PC-3 (cell line): ENCODE measurements around the gene RAN. TPM values are rescaled to one million over a fixed set of nuclear protein-coding genes. Genes with fewer than 3 reads are reported as not detected.

Source experiments
- ATAC-seq: fragments of 200-7000 bp; cut with Tn5 transposase; 2 replicates; pipeline ENCODE4 v1.9.1; 2020; ENCODE audit warnings: mild to moderate bottlenecking, moderate library complexity
- Bru-seq: library from RNA; stranded (reverse); fragments of 400-500 nt; gene quantifications from one replicate; lab custom pipeline; 2021; lab: Mats Ljungman, UMichigan
- BruChase-seq, 2 experiments: library from RNA; stranded (reverse); fragments of 400-500 nt; gene quantifications; one replicate each; lab custom pipeline; 2021; lab: Mats Ljungman, UMichigan
- BruUV-seq: library from RNA; stranded (reverse); fragments of 400-500 nt; replicated peaks from 2 replicates; lab custom pipeline; 2021; lab: Mats Ljungman, UMichigan
- CTCF ChIA-PET: fragments of 300-600 bp; sonication (Branson Sonifier 250); formaldehyde crosslinking; loops from one replicate; lab custom pipeline; 2022; ENCODE audit warnings: antibody characterized with exemption; lab: Charles Lee
- POLR2A ChIA-PET: fragments of 300-600 bp; sonication (Branson Sonifier 250); formaldehyde crosslinking; loops from one replicate; lab custom pipeline; 2022; ENCODE audit warnings: antibody characterized with exemption; ENCODE audit not compliant: unreplicated experiment; lab: Charles Lee
- DNase-seq: peaks from one replicate; pipeline ENCODE4 v3.0.0-alpha.2; 2015
- H2AFZ ChIP-seq: fragments of 300-600 bp; sonication (generic); 2 replicates; pipeline ENCODE4 v1.6.0; 2016; ENCODE audit warnings: antibody characterized with exemption, low read length
- H3F3A ChIP-seq: fragments of 300-600 bp; sonication (generic); one replicate; pipeline ENCODE4 v1.6.0; 2017; ENCODE audit warnings: antibody characterized with exemption, low read length, control low read depth, mild to moderate bottlenecking; ENCODE audit not compliant: unreplicated experiment
- H3K27ac ChIP-seq: fragments of 300-600 bp; sonication (generic); 2 replicates; pipeline ENCODE4 v1.5.1; 2016; ENCODE audit warnings: mild to moderate bottlenecking, low read length
- H3K27me3 ChIP-seq: fragments of 300-600 bp; sonication (generic); 2 replicates; pipeline ENCODE4 v1.6.1; 2016; ENCODE audit warnings: low read length, mixed read lengths
- H3K36me3 ChIP-seq: fragments of 300-600 bp; sonication (generic); 2 replicates; pipeline ENCODE4 v1.6.1; 2016; ENCODE audit warnings: low read depth, mixed run types, low read length, mixed read lengths
- H3K4me1 ChIP-seq: fragments of 300-600 bp; sonication (generic); 2 replicates; pipeline ENCODE4 v1.5.1; 2016; ENCODE audit warnings: low read length; ENCODE audit not compliant: insufficient read depth
- H3K4me2 ChIP-seq: fragments of 300-600 bp; sonication (generic); 2 replicates; pipeline ENCODE4 v1.6.0; 2016; ENCODE audit warnings: low read length
- H3K4me3 ChIP-seq: fragments of 300-600 bp; sonication (generic); 2 replicates; pipeline ENCODE4 v1.5.1; 2016; ENCODE audit warnings: mild to moderate bottlenecking, low read length, mixed read lengths
- H3K79me2 ChIP-seq: fragments of 300-600 bp; sonication (generic); 2 replicates; pipeline ENCODE4 v1.6.1; 2017; ENCODE audit warnings: low read length, mixed read lengths
- H3K9ac ChIP-seq: fragments of 300-600 bp; sonication (generic); 2 replicates; pipeline ENCODE4 v1.6.0; 2016; ENCODE audit warnings: mild to moderate bottlenecking, low read length
- H3K9me2 ChIP-seq: fragments of 300-600 bp; sonication (generic); replicated peaks from 2 replicates; pipeline ENCODE4 v1.6.1; 2016; ENCODE audit warnings: mixed run types, low read length, mixed read lengths
- H3K9me3 ChIP-seq: fragments of 300-600 bp; sonication (generic); 2 replicates; pipeline ENCODE4 v1.6.1; 2016; ENCODE audit warnings: low read length, mixed read lengths
- H4K20me1 ChIP-seq: fragments of 300-600 bp; sonication (generic); 2 replicates; pipeline ENCODE4 v1.6.1; 2016; ENCODE audit warnings: low read length, mixed read lengths
- EZH2 ChIP-seq: fragments of 300-600 bp; sonication (generic); IDR thresholded peaks from one replicate; pipeline ENCODE4 v1.6.1; 2017; ENCODE audit warnings: antibody characterized with exemption, mild to moderate bottlenecking, low read length; ENCODE audit not compliant: unreplicated experiment
- EZH2phosphoT487 ChIP-seq: fragments of 300-600 bp; sonication (generic); IDR thresholded peaks from 2 replicates; pipeline ENCODE4 v1.6.1; 2018; ENCODE audit warnings: mild to moderate bottlenecking, antibody characterized with exemption, low read length, borderline replicate concordance
- intact Hi-C: fragments of 100-400 bp; cut with micrococcal nuclease; formaldehyde crosslinking; loops from 2 replicates; pipeline ENCODE4 v1.9.0; 2023
- long read RNA-seq: library from polyadenylated mRNA; unstranded; transcript quantifications from one replicate; pipeline ENCODE4 v2.0.0, GENCODE V29; 2021; ENCODE audit not compliant: unreplicated experiment
- total RNA-seq: library from RNA; depleted of rRNA; stranded (reverse); fragments of >200 nt; gene quantifications from 2 replicates; pipeline ENCODE4 v1.2.3, GENCODE V29; 2014; rRNA removed
- TF ChIP-seq, protein P1 (sequence below): fragments of 300-600 bp; sonication (generic); conservative IDR thresholded peaks from 2 replicates; pipeline ENCODE4 v1.5.1; 2017; ENCODE audit warnings: antibody characterized with exemption, low read depth, mild to moderate bottlenecking, low read length

RAN gene
- total RNA-seq (3,300 and 3,371 TPM in 2 replicates), Bru-seq, nascent RNA (percentile 99 among the genes with signal in this experiment), BruChase-seq, experiment 1, labeled RNA remaining after a 6-hour chase (percentile 100 among the genes with signal in this experiment), BruChase-seq, experiment 2, labeled RNA remaining after a 2-hour chase (percentile 99 among the genes with signal in this experiment)
- long read RNA-seq, transcript RAN-203 (6 exons, 2,455 nt), result minor isoform, 24 of 907 reads
- long read RNA-seq, transcript RAN-212 (7 exons, 2,661 nt), result major isoform, 806 of 907 reads
- long read RNA-seq, transcript RAN-202 (6 exons, 1,530 nt), result minor isoform, 18 of 907 reads
- long read RNA-seq, partial matches to known transcripts, result 41 of 907 reads
- long read RNA-seq, other reads (novel, unspliced or antisense), result 17 of 907 reads

DNA sequence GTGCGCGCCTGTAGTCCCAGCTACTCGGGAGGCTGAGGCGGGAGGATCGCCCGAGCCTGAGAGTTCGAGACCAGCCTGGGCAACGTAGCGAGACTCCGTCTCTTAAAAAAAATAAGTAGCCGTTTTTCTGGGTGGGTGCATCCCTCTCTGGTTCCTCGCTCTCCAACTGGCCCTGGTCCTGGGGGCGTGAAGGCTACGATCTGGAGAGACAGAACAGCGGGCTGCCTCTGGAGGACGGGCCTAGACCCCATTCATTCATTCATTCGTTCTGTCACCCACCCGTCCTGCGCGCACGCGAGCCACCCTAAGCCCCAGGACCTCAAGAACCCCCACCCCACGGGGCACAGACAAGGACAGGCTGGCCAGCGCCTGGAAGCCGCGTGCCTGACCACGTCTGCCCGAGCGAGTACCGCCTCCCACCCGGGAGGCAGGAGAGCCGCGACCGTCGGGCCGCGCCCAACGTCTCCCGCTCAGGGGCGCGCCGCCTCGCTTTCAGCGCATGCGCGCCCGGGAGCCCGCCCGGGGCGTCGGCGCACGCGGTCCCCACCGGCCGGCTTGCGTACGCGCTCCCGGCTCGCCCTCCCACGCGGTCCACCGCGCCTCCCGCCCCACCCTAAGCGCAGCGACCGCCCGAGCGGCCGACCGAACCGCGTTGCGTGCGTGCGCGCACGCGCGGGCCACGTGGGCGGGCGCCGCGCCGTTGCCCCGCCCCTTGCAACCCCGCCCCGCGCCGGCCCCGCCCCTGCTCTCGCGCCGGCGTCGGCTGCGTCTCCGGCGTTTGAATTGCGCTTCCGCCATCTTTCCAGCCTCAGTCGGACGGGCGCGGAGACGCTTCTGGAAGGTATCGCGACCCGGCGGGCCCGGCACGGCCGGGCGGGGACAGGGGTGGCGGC is at the start of gene RAN:
Gene RAN, plus strand, starts transcription at position 781 of the 893 bp plus-strand sequence. CDS start 528 bp downstream, outside the sequence.
- no TSS peak for BruUV-seq
- ChIA-PET POLR2A (interaction anchor here (0.6 kb wide), 1 partner anchor 32 kb away, joined by 3 read pairs; no protein-coding TSS in a partner anchor), CTCF (interaction anchor here (0.7 kb wide), 1 partner anchor 45 kb away, joined by 4 read pairs; no protein-coding TSS in a partner anchor)
- peak within 1 kb of the TSS; percentile 89 for H2AFZ ChIP-seq
- H3K9ac ChIP-seq, result peak within 1 kb of the TSS; percentile 92
- intact Hi-C loops, result loop anchor here (1.0 kb wide), 1 partner anchor 32 kb away; the partner anchor contains the start of gene STX2
- peaks cover 48% of the 10 kb centered on the region for H3K79me2 ChIP-seq
- peak; percentile 91 for ATAC-seq
- no peaks in the 10 kb centered on the region for H3K27me3 ChIP-seq
- peaks cover 41% of the 10 kb centered on the region for H3K36me3 ChIP-seq
- no peaks in the 10 kb centered on the region for H3K9me2 ChIP-seq
- H3K4me2 ChIP-seq, result peak within 1 kb of the TSS; percentile 92
- peak within 1 kb of the TSS; percentile 79 for H3K4me3 ChIP-seq
- peaks cover 41% of the 10 kb centered on the region for H4K20me1 ChIP-seq
- DNase-seq, result peak; percentile 99
- peak within 1 kb of the TSS; percentile 19 for H3K27ac ChIP-seq
- no peaks in the 10 kb centered on the region for H3K9me3 ChIP-seq
- TF ChIP-seq, protein P1, sequence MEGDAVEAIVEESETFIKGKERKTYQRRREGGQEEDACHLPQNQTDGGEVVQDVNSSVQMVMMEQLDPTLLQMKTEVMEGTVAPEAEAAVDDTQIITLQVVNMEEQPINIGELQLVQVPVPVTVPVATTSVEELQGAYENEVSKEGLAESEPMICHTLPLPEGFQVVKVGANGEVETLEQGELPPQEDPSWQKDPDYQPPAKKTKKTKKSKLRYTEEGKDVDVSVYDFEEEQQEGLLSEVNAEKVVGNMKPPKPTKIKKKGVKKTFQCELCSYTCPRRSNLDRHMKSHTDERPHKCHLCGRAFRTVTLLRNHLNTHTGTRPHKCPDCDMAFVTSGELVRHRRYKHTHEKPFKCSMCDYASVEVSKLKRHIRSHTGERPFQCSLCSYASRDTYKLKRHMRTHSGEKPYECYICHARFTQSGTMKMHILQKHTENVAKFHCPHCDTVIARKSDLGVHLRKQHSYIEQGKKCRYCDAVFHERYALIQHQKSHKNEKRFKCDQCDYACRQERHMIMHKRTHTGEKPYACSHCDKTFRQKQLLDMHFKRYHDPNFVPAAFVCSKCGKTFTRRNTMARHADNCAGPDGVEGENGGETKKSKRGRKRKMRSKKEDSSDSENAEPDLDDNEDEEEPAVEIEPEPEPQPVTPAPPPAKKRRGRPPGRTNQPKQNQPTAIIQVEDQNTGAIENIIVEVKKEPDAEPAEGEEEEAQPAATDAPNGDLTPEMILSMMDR, result no peak
- TF ChIP-seq EZH2phosphoT487, result peak; percentile 98
- H3F3A ChIP-seq, result peaks cover 14% of the 10 kb centered on the region
- peaks cover 26% of the 10 kb centered on the region for H3K4me1 ChIP-seq

DNA sequence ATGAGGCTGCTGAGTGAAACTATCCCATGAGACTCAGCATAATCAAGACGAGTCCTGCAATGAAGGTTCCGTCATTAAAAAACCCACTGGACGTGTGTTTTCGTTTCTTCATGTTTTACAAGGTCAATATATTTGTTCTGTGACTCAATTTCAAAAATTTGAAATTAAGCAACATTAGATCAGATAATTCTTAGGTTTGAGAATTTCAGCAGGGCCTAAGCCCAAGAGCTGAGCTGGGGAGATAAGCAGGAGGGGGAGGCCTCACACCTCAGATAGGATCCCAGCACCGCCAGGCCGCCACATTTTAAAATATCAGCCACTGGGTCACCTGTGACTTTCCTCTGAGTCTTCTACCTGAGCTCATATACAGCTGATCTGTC is 46.1 kb upstream of the RAN start:
- H3K4me3 ChIP-seq, result no peak overlapping the region
- intact Hi-C loops, result loop anchor here (10.0 kb wide), 1 partner anchor 911 kb away; no protein-coding TSS in a partner anchor
- H3F3A ChIP-seq, result no peaks in the 10 kb centered on the region
- H3K79me2 ChIP-seq, result no peaks in the 10 kb centered on the region
- H2AFZ ChIP-seq, result no peak overlapping the region
- DNase-seq (peak; percentile 63), ATAC-seq (peak; percentile 45)
- H3K9me2 ChIP-seq, result no peaks in the 10 kb centered on the region
- CTCF ChIA-PET, result no interaction called here
- no peaks in the 10 kb centered on the region for H3K27me3 ChIP-seq
- peaks cover 2% of the 10 kb centered on the region; the same call in 1 of the 2 replicates for H3K36me3 ChIP-seq
- peaks cover 11% of the 10 kb centered on the region; the same call in 1 of the 2 replicates for H3K4me1 ChIP-seq
- H3K9me3 ChIP-seq, result no peaks in the 10 kb centered on the region
- H4K20me1 ChIP-seq, result no peaks in the 10 kb centered on the region
- no peak overlapping the region for H3K27ac ChIP-seq
- no peak overlapping the region; the same call in 1 of the 2 replicates for H3K4me2 ChIP-seq
- no peak overlapping the region for H3K9ac ChIP-seq
- TF ChIP-seq EZH2, result no peak
- no peak for TF ChIP-seq EZH2phosphoT487
- TF ChIP-seq, protein P1, result no peak
- POLR2A ChIA-PET, result interaction anchor here (1.0 kb wide), 1 partner anchor 13 kb away, joined by 4 read pairs; no protein-coding TSS in a partner anchor
- no TSS peak for BruUV-seq
